Measurements from ENCODE around the gene KLHL36.

Gene KLHL36

DNA sequence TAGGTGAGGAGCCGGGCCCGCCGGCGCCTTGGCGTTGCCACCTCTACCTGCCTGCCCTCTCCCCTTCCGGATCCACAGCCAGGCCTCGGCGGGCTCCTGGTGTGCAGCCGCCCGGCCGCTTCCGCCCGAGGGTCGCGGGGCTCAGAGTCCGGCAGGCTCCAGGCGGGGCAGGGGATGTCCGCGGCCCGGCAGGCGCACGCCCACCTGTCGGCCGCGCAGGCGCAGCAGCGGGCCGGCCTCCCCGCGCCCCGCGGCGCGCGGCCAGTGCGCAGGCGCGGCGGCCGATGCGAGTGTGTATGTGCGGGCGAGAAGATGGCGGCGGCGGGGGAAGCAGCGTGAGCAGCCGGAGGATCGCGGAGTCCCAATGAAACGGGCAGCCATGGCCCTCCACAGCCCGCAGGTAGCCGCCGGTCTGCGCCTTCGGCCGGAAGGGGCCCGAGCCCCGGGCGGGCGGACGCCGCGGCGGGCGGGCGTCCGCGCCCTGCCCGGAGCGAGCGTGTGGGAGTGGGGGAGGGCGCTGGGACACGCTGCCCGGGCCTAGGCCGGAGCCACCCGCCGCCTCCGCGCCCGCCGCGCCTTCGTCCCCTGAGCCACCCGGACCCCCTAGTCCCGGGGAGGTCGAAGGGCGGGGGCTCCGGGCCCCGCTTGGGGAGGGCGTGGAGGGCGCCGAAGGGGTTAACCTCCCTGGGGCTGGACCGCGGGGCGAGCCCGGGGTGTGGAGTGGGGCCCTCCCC is 51.6 kb downstream of the KLHL36 start, which contains the start of gene USP10:
TSS of gene USP10 (plus strand) at position 289 of the 734 bp plus-strand sequence. CDS start at position 380, 91 bp downstream.
- peak; percentile 64 for DNase-seq

DNA sequence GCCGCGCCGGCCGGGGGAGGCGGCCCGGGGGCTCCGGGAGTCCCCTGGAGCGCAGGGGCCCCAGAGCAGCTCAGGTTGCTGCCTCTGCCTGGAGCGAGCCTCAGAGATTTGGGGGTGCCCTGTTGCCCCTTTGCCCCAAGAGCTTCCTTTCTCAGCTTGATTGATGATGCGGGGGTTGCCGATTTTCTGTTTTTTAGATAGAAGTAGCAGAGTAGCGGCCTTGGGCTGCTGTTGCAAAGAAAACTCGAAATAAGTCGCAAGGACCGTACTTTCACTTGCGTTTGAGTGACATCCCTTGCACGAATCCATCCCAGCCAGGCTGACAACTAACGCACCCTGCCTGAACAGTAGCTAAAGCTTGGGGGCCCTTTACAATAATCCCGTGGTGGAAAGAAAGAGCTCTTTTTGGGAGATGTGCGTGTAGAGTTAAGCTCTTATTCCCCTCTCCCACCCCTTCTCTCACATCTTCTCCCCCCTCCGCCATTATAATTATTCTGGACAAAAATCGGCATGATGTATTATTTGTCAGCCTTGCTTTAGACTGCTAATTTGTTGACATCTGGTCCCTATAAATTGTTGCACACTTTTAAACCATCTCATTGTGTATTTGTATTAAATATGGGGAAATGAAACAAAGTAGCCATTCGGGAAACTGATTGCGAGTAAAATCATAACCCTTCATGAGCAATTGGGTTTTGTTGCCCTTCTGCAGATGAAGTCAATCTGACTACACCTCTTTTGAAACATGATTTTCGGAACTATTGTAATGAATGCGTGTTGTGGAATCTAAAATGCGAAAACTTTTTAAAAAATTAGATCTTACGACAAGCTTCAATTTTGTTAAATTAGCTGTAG is 52.4 kb downstream of the KLHL36 start:
- no peak for DNase-seq

DNA sequence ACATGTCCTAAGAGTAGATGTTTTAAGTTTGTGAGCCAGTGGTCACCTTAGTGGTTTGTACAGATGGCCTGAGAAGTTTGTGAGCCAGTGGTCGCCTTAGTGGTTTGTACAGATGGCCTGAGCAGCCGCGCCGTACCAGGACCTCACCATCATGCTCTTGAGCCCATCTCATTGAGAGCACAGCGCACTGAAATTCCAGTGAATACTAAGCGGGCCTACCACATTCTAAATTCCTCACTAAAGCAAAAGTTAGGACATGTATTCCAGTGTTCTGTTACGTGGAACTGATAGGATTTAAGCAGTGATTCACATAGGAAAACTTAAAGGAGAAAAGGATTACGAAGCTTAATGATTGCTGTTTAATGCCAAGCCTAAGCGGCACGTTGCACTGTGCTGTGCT is 55.4 kb downstream of the KLHL36 start:
- DNase-seq = no peak

DNA sequence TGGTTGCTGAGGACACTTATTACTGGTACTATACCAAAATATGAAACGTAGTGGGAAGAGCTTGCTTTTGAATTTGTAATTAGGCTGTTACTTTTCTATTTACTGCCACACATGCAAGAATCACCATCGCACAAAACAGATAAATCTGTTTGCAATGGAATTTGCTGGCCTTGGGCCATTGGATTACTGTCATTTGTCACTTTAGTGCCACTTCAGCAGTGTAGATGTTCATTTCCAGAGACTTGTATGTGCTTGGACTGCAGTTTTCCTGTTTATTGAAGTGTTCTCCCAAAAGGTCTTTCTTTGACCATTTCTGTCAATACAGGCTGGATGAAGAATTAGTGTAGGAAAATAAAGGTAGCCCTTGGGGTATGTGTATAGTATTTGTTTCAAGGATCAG is 55.9 kb downstream of the KLHL36 start:
- DNase-seq = no peak

DNA sequence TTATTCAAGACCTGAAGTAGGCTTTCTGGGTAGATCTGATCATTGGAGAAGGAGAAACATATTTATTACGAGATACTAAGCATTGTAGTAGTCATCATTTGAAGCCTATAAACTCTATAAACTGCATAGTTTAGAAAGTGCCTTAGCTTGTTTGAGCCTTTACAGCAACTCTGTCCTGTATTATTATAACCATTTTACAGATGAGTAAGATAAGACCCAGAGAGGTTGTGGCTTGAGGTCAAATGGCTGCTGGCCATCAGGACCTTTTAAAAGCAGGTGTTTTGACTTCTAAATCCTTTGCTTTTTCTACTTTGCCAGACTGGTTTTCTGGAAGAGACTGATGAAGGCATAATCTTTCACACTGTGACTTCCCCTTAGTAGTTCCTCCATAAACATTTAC is 58.5 kb downstream of the KLHL36 start:
- no peak for DNase-seq

DNA sequence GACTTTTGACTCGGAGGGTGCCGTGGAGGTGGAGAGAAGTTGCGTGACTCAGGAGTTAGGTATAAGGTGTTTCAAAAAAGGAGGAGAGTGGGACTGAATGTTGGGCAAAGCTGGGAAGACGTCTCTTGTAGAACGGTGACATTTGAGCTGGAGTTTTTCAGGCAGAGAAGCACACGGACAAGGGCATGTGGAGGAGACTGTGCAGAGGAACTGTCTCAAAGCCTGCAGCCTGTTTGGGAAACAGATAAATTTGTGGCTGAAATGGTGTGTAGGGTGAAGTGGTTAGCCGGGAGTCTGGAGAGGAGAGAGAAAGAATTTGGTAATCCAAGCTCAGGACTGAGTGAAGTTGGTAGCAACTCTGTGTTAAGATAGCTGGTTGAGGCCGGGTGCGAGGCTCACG is 61.3 kb downstream of the KLHL36 start:
- no peak for DNase-seq

DNA sequence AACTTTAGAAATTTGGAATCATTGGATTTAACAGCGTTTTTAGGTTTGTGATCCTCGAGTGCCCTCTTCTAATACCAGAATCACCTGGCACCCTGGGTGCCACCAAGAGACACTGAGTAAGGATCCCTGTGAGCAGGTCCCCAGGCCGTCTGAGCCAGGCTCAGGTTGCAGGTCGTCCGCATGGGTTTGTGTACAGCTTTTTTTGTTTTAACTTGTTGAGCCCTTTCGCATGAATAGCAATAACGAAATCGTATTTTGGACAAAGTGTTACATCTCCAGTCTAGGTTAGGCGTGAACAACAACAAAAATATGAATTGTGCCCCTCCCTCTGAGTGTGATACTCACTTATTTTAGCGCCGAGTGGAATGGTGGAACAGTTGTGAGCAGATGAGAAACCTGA is 62.4 kb downstream of the KLHL36 start:
- DNase-seq = no peak

Measured in amniotic stem cell (primary cell).